Measurements from ENCODE around the gene ZNF304. TPM values are rescaled to one million over a fixed set of nuclear protein-coding genes. Genes with fewer than 3 reads are reported as not detected.

Gene ZNF304
- total and polyA plus RNA-seq, 2 of the 13 experiments (the other 11 are each of a cell fraction or from before 2014, with no cell fraction given) = 3.4 to 8.0 TPM

DNA sequence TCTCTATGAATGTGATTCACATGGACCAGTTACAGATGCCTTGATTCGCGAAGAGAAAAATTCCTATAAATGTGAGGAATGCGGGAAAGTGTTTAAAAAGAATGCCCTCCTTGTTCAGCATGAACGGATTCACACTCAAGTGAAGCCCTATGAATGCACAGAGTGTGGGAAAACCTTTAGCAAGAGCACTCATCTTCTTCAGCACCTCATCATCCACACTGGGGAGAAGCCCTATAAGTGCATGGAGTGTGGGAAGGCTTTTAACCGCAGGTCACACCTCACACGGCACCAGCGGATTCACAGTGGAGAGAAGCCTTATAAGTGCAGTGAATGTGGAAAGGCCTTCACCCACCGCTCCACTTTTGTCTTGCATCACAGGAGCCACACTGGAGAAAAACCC lies 23.1 kb upstream of the ZNF304 start:
- H3K36me3 ChIP-seq (replicated peaks in 1 of 2; ENCODE audit: control insufficient read depth in 1 of 2, insufficient read depth in 2 of 2, low read length in 2 of 2) = peaks cover 21 to 53% of the 10 kb centered on the region in 2 experiments
- no peak for DNase-seq (ENCODE audit: low spot score)

More for the DNA sequence above, 23.1 kb upstream of the ZNF304 start:
- 96% methylated on average over 8 of the region's 8 CpGs for WGBS (ENCODE audit: low lambda C conversion rate)
- in situ Hi-C loops (cut with HindIII; ENCODE audit: extremely low pct_ligation_motif_present, low pct_unique_long_range_greater_than_20kb) (no loop called here), intact Hi-C loops (cut with micrococcal nuclease; ENCODE audit: unreplicated experiment) (no loop called here)
- H3K79me2 ChIP-seq (ENCODE audit: insufficient read depth, low read length) = peaks cover 2% of the 10 kb centered on the region
- no peak overlapping the region for H3K4me3 ChIP-seq (replicated peaks in 1 of 3; ENCODE audit: insufficient read depth in 1 of 3, low read depth in 2 of 3, low read length in 3 of 3)
- no peak for TF ChIP-seq YEATS4 (CRISPR knock-in tag; IDR thresholded peaks at IDR 0.05; ENCODE audit: borderline replicate concordance)
- TF ChIP-seq ZNF569 (CRISPR knock-in tag; IDR thresholded peaks at IDR 0.05; ENCODE audit: borderline replicate concordance) = no peak
- TF ChIP-seq ZC3H4 (CRISPR knock-in tag; IDR thresholded peaks at IDR 0.05; ENCODE audit: borderline replicate concordance) = no peak
- TF ChIP-seq JUNB (CRISPR knock-in tag; IDR thresholded peaks at IDR 0.05; ENCODE audit: borderline replicate concordance) = no peak
- TF ChIP-seq ZNF839 (CRISPR knock-in tag; IDR thresholded peaks at IDR 0.05; ENCODE audit: borderline replicate concordance) = no peak
- no peak for TF ChIP-seq TEAD3 (CRISPR knock-in tag; optimal IDR thresholded peaks at IDR 0.05; ENCODE audit: borderline replicate concordance)
- TF ChIP-seq PRDM10 (CRISPR knock-in tag; IDR thresholded peaks at IDR 0.05; ENCODE audit: low read depth) = no peak
- no peak for TF ChIP-seq ZNF775 (CRISPR knock-in tag; IDR thresholded peaks at IDR 0.05; ENCODE audit: borderline replicate concordance)
- TF ChIP-seq ZNF331 (CRISPR knock-in tag; IDR thresholded peaks at IDR 0.05) = no peak
- TF ChIP-seq ZNF230 (CRISPR knock-in tag; IDR thresholded peaks at IDR 0.05) = no peak
- H3K4me1 ChIP-seq (ENCODE audit: insufficient read depth, low read length) = 0 out of 2 replicates have a peak, but pooled peaks cover under 1% of the 10 kb centered on the region
- FAIRE-seq (no peak), ATAC-seq (no peak)
- H3K27ac ChIP-seq (ENCODE audit: extremely low read length, insufficient read depth, low read length) = no peak overlapping the region
- TSS peak; percentile 21 for BruUV-seq (replicated peaks)
- ChIA-PET POLR2A (no interaction called here), CTCF (ENCODE audit: low intra/inter-chr PET ratio, low total read pairs) (no interaction called here)
- no peaks in the 10 kb centered on the region for H3K9me3 ChIP-seq (ENCODE audit: low read length)
- H3K9ac ChIP-seq (ENCODE audit: insufficient read depth, low read depth, low read length) = no peak overlapping the region
- no peaks in the 10 kb centered on the region for H4K20me1 ChIP-seq (ENCODE audit: insufficient read depth, low read length)
- no peak overlapping the region for H2AFZ ChIP-seq (ENCODE audit: low read length)
- H3K4me2 ChIP-seq (ENCODE audit: low read depth, low read length) = no peak overlapping the region
- H3K27me3 ChIP-seq (ENCODE audit: control insufficient read depth in 1 of 2, insufficient read depth in 2 of 2, low read length in 2 of 2) = no peaks in the 10 kb centered on the region

Data from HepG2 (cell line).